ENCODE results near the gene RAVER2. TPM values are rescaled to one million over a fixed set of nuclear protein-coding genes. Genes with fewer than 3 reads are reported as not detected.

RAVER2 gene
- total RNA-seq, 2 experiments from 2014 or later: 2.6 to 3.1 TPM

GRCh38 chr1:64715186-64715585 lies 29.7 kb upstream of the RAVER2 start:
- POLR2A ChIA-PET: no interaction called here
- CTCF ChIA-PET: no interaction called here
- H3K27ac Mint-ChIP-seq: no peak overlapping the region
- H3K9me3 Mint-ChIP-seq: peaks cover 7% of the 10 kb centered on the region
- no peak overlapping the region for H3K4me3 Mint-ChIP-seq
- TF ChIP-seq CTCF (IDR thresholded peaks at IDR 0.05): no peak
- no peak for ATAC-seq
- intact Hi-C loops (cut with micrococcal nuclease): no loop called here
- H3K36me3 Mint-ChIP-seq (ENCODE audit: low read depth): no peaks in the 10 kb centered on the region
- peaks cover 7% of the 10 kb centered on the region for H3K27me3 Mint-ChIP-seq
- H3K4me1 Mint-ChIP-seq (ENCODE audit: low read depth): no peaks in the 10 kb centered on the region
- DNase-seq: no peak

- ATAC-seq (no peak), DNase-seq (no peak)
- TF ChIP-seq CTCF (IDR thresholded peaks at IDR 0.05): no peak
- POLR2A ChIA-PET: no interaction called here
- Mint-ChIP-seq H3K4me1 (ENCODE audit: low read depth) (no peaks in the 10 kb centered on the region), H3K9me3 (peaks cover 7% of the 10 kb centered on the region), H3K36me3 (ENCODE audit: low read depth) (no peaks in the 10 kb centered on the region), H3K27ac (no peak overlapping the region), H3K4me3 (no peak overlapping the region), H3K27me3 (peaks cover 30% of the 10 kb centered on the region)
- intact Hi-C loops (cut with micrococcal nuclease): no loop called here
- CTCF ChIA-PET: no interaction called here
These were observed 23.7 kb upstream of the RAVER2 start for GRCh38 chr1:64721135-64721534.

GRCh38 chr1:64721576-64722145 lies 23.2 kb upstream of the RAVER2 start:
- Mint-ChIP-seq H3K9me3 (peaks cover 7% of the 10 kb centered on the region), H3K4me3 (no peak overlapping the region), H3K27me3 (peaks cover 30% of the 10 kb centered on the region), H3K4me1 (ENCODE audit: low read depth) (no peaks in the 10 kb centered on the region), H3K27ac (no peak overlapping the region), H3K36me3 (ENCODE audit: low read depth) (no peaks in the 10 kb centered on the region)
- intact Hi-C loops (cut with micrococcal nuclease): no loop called here
- ATAC-seq (no peak), DNase-seq (no peak)
- POLR2A ChIA-PET: no interaction called here
- TF ChIP-seq CTCF (IDR thresholded peaks at IDR 0.05): no peak
- CTCF ChIA-PET: no interaction called here

- ATAC-seq (no peak), DNase-seq (no peak)
- ChIA-PET POLR2A (interaction anchor here (0.7 kb wide), 1 partner anchor 325 kb away, joined by 3 read pairs; no protein-coding TSS in a partner anchor), CTCF (interaction anchor here (0.9 kb wide), 1 partner anchor 97 kb away, joined by 6 read pairs; no protein-coding TSS in a partner anchor)
- Mint-ChIP-seq H3K4me3 (no peak overlapping the region), H3K36me3 (ENCODE audit: low read depth) (no peaks in the 10 kb centered on the region), H3K27me3 (peaks cover 13% of the 10 kb centered on the region), H3K4me1 (ENCODE audit: low read depth) (no peaks in the 10 kb centered on the region), H3K9me3 (no peaks in the 10 kb centered on the region), H3K27ac (no peak overlapping the region)
- intact Hi-C loops (cut with micrococcal nuclease): no loop called here
- TF ChIP-seq CTCF (IDR thresholded peaks at IDR 0.05): no peak
These were observed 17.0 kb upstream of the RAVER2 start for GRCh38 chr1:64727861-64728260.

- CTCF ChIA-PET: no interaction called here
These were observed 11.1 kb upstream of the RAVER2 start for GRCh38 chr1:64733581-64734286.

More at GRCh38 chr1:64733581-64734286, 11.1 kb upstream of the RAVER2 start:
- TF ChIP-seq CTCF (IDR thresholded peaks at IDR 0.05): no peak
- peaks cover under 1% of the 10 kb centered on the region for H3K27me3 Mint-ChIP-seq
- H3K4me3 Mint-ChIP-seq: no peak overlapping the region
- POLR2A ChIA-PET: no interaction called here
- no peak overlapping the region for H3K27ac Mint-ChIP-seq
- DNase-seq (no peak), ATAC-seq (no peak)
- no peaks in the 10 kb centered on the region for H3K9me3 Mint-ChIP-seq
- no peaks in the 10 kb centered on the region for H3K36me3 Mint-ChIP-seq (ENCODE audit: low read depth)
- H3K4me1 Mint-ChIP-seq (ENCODE audit: low read depth): no peaks in the 10 kb centered on the region
- intact Hi-C loops (cut with micrococcal nuclease): no loop called here

Measured in activated CD8-positive, alpha-beta T cell treated with anti-CD3 and anti-CD28 coated beads for 36 hours (primary cell).